ENCODE measurements around the gene VPS13D.

VPS13D gene

GRCh38 chr1:12435639-12436344 lies 206.0 kb downstream of the VPS13D start:
- DNase-seq, result peak; percentile 57 to 59

DNA sequence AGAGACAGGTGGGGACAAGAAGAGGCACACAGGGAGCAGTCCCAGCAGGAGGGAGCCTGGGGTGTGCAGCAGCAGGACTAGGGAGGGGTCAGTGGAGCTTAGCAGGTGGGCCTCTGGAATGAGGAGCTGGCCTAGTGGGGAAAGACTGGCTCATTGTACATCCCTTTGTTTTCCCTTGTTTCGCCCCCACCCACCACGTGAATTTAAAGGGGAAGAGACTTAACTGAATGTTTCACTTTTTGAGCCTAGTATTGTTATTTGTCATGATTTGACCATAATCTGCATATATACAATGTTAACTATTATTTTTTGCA lies 206.5 kb downstream of the VPS13D start:
- no peak for DNase-seq

- DNase-seq, result peak in 1 of 2 donors; percentile 54
Observed at GRCh38 chr1:12436817-12437599, 207.2 kb downstream of the VPS13D start.

GRCh38 chr1:12437629-12438028 lies 207.8 kb downstream of the VPS13D start:
- DNase-seq, result no peak

DNA sequence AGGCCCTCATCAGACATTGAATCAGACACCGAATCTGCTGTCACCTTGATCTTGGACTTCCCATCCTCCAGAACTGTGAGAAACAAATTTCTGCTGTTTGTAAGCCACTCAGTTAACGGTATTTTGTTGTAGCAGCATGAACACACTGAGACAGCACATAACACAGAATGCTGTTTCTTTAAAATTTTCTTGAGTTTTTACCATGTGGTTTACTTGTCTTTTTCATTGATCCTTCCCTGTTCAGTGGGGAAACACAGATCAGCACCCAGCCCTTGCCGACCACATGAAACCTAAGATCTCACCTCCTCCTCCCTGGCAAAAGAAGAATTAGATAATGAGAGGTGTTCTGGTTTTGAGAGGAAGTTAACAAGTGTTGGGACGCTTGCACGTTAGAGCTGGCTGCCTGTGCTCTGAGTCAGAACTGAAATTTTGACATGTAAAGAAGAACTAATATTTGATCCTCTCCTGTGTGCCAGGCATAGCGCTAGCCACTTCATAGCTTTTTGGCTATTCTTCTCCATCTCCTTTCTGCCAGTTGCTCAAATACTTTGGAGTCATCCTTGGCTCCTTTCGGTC lies 208.6 kb downstream of the VPS13D start:
- DNase-seq, result peak; percentile 43 to 56

DNA sequence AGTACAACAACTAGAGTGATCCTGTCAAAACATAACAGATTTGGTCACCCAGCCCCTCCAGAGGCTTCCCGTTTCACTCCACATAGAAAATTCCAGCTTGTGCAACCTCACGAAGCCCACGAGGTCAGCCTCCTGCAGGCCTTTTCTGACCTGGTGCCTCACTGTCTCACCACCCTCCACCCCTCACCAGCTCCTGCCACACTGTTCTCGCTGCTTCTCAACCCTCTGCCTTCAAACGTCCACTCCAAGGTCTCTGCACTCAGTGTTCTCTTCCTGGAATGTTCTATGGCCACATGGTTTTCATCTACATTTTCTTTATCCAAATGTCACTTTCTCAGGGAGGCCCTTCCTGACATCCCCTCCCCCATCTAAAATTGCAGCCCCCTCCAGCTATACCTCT lies 209.2 kb downstream of the VPS13D start:
- no peak for DNase-seq

DNA sequence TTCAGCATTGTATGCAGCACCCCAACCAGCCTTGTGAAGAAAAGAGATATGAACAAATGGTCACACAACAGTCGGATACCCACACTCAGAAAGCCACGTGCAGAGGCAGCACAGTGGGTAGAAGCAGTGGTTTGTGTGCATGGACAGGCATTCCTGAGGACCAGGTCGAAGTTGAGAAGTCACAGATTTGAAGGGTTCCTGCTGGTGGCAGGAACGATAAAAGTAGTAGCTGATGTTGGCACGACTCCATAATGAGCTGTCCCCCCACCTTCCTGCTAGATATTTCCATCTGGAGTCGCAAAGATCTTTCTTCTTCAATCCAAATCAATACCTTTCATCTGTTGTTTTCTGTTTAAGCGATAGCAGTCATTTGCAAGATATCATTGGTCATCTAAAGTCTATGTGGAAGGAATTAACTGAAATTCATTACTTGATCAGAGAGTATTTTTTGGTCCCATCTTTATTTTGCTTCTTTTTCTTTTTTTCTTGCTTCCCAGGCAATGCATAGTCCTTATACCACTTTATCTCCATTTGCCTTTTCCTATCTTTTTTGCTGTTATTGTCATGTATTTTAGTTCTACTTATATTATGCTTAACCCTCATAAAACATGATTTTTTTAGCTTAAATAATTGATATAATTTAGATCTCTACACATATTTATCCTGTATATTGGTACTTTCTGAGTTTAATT lies 211.7 kb downstream of the VPS13D start:
- no peak for DNase-seq

GRCh38 chr1:12442217-12442616 lies 212.4 kb downstream of the VPS13D start:
- no peak for DNase-seq

DNA sequence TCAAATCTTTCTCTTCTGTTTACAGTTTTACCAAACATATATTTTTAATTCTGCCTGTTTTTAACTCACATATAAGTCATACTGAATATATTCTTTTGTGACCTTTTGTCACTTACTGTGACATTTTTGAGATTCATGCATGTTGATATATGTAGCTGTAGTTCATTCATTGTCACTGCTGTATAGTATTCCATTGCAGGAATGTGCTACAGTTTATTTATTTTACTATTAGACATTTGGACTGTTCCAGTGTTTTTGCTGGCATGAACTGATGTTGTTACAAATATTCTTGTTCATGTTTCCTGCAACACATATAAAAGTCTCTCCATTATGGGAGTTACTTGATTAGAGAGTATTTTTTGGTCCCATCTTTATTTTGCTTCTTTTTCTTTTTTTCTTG lies 213.3 kb downstream of the VPS13D start:
- DNase-seq, result no peak

GRCh38 chr1:12444329-12444841 lies 214.6 kb downstream of the VPS13D start:
- DNase-seq, result no peak

DNA sequence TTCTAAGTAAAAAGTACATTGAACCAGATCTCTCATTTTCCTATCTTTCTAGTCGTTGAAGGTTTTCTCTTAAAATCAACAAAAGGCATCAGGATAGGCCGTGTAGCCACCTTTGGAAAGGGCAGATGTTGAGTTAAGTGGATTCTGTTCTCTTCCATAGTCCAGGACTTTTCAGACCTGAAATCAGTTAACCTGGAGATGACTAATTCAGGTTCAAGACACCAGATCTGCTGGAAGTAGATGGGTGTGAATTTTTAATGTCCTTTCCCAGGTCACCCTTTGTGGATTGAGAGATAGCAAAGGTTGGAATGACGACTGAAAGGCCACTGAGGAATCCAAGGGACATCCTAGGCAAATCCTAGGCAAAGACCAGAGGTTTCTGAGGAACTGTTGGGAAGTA lies 215.4 kb downstream of the VPS13D start:
- DNase-seq, result no peak

- no peak for DNase-seq
Observed at GRCh38 chr1:12446593-12446992, 216.8 kb downstream of the VPS13D start.

- no peak for DNase-seq
Observed at GRCh38 chr1:12447307-12447706, 217.5 kb downstream of the VPS13D start.

GRCh38 chr1:12447849-12448312 lies 218.1 kb downstream of the VPS13D start:
- DNase-seq, result no peak

GRCh38 chr1:12448746-12449177 lies 218.9 kb downstream of the VPS13D start:
- no peak for DNase-seq

DNA sequence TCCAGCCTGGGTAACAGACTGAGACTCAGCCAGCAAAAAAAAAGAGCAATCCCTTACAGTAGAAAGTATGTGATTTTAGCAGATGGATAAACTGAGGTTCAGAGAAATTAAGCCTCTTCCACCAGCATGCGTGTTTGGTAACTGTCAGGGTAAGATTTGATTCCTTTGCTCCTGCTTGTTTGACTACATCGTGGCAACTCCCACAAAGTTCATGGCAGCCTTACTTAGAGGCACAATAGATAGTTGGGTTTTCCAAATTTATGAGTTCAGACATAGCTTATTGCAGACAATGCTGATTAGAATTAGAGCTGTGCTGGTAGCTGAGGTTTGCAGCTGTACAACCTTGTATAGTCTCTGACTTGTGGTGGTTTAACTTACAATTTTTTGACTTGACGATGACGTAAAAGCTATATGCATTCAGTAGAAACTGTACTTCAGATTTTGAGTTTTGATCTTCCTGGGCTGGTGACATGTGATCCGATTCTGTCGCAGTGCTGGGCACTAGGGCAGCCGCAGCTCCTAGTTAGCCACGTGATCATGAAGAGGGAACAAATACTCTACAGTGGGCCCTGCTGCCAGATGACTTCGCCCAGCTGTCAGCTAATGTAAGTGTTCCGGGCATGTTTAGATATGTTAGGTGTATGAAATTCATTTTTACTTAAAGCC lies 220.4 kb downstream of the VPS13D start:
- DNase-seq, result no peak

DNA sequence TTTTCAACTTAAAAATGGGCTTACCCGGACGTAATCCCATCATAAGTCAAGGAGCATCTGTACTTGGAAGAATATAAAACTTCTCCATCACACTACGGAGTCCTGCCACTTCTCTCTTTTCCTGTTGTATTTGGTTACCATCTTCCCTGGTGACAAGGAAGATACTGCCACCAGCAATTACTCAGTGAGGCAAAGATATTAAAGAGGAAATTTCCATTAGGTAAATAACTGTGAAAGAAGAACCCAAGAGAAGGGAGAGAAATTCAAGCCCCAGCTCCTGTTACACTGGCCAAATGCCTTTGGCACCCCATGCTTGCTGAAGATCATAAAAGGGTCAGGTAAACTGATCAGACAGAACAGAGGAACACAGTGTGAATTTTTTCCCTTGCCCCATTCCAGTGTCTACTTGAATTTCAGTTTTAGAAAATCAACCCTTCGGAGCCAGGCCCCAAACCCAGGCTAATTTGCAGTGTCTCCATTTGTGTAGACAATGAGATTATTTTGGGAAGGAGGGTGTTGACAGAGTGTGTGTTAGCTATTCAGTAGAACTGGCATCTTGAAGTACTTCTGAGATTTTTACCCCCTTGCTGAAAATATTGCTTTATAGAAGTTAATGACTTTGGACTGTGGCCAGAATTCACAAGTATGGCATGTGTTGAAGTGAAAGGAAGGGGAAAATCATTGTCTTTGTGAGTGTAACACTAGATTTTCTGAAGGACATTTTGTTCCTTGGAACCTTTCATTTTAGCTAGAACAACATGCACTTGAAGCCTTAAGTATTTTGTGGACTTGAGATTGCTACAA lies 221.1 kb downstream of the VPS13D start:
- DNase-seq, result no peak

DNA sequence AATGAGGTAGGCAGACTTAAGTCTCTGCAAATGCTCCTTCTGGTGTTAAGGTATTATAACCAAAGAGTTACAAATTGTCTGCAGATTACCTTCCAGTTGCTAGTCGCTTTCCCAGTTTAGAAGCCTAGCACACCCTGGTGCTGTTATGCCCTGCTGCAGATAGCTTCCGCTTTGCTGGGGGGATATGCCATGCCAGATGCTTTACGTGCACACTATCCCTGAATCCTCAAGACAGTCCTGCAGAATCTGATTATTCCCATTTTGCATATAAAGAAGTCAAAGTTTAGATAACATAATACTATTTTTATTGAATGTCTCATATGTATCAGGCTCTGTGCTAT lies 221.7 kb downstream of the VPS13D start:
- no peak for DNase-seq

DNA sequence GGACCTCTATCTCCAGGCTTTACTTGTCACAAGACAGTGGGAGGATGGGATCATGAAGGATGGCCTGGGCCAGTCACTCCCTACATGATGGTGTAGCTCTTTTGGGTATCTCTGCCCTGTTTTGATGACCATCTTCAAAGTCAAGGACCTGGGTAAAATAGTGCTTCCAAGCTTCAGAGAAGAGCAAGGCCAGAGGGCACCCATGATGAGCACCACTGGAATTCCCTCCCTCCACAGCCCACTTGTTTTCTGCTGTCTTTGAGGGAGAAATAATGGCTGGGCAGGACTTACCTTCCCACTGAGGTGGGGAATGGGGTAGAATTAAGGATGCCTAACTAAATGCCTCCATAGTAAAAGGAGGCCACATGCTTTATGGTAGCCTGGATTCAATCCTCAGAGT lies 222.4 kb downstream of the VPS13D start:
- DNase-seq, result no peak

DNA sequence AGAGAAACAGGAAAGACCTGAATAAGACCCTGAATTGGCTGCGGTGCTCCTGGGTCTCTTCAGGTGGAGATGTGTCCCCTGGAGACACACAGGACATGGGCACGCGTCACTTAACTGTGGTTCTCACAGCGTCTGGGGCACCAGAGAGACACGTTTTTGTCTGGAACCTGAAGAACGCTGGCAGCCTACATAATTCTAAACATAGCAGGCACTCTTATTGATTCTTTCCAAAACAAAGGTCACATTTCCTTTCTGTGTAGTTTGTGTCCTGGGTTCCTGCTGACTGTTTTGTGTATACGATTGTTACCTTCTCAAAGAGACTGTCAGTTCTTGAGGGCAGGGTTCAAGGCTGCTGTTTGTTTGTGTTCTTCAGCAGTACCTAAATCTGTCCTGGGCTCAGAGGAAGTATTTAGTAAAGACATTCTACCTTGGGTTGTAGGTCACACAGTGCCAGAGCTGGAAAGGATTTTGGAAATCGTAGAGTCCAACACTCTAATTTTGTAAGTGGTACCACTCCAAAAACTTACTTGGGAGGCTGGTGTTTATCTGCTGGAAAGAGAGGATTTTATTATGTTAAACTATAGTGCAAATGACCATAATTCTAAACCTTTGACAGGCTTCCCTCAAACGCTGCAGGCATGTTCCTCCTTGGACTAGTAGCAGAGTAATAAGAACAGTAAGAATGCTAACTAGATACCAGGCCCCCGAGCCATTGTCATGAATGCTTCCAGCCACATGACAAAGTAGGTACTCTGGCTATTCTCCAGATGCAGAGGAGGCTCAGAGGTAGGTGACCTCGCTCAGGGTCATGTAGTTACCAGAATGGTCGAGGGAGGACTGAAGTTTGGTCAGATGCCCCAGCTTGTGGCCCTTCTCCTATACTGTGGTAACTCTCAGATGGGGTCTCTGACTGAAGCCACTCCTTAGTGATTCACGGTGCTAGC lies 223.8 kb downstream of the VPS13D start:
- no peak for DNase-seq

Data from stimulated activated CD4-positive, alpha-beta T cell treated with anti-CD3 and anti-CD28 coated beads, Interleukin-2, amount 100 ng/mL, for 24 hours (primary cell).